MV-4-11 (cell line): ENCODE results near the gene PYGO2.

Experiments
- DNase-seq: peaks from one replicate; lab custom pipeline; 2025; lab: John Stamatoyannopoulos, UW

The PYGO2 gene

DNA sequence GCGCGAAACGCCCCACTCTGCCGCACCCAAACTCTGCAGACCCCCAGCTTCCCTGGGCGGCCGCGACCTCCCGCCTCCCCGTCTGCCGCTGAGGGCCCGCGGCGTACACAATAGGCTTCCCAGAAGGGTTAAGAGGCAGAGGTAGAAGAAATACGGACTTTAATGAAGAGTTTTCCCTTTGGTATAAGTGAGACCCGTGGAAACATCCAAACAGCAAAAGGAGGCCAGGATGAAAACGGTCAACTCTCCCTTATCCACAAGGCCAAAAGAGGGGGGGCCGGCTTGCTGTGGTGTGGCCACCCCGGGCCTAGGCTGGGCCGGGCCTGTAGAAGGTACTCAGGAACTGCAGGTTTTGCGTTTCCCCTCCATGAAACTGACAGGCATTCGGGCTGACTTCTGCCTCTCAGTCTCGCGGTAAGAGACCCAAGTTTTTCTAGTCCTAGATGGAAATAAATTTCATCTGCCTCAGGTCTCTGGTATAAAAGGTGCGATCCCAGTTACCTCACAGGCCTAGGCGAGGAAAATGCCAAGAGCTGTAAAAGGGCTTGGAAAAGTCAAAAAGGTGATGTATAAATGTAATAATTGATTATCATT, 671 bp upstream of the PYGO2 start:
- DNase-seq, result peak; percentile 32

DNA sequence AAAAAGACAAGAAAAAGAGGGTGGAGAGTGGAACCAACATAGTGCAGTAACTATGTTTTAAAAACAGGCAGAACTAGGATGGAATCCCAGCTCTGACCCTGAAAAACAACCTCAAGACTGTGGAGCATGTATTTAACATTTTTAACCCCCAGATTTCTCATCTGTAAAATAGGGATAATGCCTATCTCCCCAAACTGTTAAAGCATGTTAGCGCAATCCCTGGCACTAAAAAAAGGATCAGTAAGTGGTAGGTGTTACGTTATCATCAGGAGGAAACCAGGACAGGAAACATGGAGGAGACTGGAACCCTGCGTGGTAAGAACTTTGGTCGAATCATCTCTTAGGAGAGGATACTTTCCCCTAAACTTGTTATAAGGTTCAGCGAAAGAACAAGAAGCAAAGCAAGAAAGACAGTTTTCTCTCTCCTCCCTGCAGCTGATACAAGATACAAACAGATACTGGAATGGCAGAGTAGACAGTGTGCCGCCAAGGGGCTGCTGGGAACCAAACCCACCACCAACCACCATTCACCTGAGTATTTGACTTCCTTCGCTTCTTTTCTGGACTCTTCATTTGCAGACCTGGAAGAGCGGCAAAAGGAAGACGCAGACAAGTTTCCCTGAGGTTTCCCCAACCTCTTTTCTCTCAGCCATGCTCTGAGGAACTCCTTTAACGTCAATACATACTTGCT, 991 bp downstream of the PYGO2 start:
- no peak for DNase-seq

DNA sequence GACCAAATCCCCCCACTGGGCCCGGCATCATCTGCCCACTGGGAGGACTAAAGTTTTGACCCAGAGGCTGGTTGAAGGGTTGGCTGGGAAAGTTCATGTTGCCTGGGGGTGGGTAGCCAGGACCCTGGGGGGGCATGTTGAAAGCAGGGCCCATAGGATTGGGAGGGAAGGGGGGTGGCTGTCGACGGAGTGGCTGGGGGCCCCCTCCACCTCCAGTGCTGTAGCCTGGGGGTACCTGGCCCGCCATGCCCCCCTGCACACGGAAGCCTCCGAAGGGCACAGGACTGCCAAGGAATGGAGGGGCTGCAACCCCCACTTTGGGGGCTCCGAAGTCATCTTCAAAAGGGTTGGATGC, 2.2 kb downstream of the PYGO2 start:
- no peak for DNase-seq

DNA sequence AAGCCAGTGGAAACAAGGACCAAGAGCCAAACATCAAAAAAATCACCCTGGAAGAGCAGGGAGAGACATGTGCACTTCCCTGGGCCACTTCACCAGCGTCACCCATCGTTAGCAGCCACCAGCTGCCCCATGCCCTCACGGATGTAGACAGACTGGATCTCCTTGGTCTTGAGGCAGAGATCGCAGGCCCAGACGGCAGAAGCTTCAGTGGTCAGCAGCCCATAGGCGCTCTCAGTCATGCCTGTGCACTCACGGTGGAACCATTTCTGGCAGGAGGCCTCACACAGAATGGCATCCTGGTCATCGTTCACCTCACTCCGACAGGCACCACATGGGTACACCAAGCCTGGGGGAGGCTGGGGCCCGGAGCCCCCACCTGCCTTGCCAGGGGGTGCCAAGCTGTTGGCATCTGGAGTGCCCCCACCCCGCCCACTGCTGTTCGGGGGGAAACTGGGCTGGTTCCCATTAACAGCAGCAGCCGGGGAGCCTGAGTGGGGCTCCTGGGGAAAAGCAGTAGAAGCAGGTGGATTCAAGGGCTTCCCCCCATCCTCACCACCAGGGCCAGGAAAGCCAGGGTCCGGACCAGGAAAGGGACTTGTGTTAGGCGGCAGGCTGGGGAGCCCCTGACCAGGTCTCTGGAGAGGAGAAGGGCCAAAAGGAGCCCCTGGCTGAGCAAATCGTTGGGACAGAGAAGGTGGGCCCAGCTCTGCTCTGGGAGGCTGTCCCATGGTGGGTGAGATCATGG, 2.7 kb downstream of the PYGO2 start:
- DNase-seq, result no peak

DNA sequence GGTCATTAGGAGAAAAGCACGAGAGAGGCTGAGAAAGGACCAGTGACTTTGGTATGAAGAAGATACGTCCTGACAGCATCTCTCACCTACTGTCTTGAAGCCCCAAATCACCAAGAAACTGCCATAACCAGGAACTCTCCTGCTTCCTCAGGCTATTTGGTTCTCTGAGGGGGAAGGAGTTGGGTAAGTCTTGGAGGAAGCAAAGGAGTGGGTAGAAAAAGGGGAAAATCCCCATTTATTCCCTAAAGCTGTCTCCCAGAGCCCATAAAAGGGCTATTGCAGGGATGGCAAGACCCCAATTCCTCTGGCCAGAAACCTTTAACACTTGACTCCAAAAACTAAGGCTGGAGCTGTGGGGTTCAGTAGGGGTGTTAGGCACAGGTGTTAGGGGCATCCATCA, 3.5 kb downstream of the PYGO2 start:
- no peak for DNase-seq

DNA sequence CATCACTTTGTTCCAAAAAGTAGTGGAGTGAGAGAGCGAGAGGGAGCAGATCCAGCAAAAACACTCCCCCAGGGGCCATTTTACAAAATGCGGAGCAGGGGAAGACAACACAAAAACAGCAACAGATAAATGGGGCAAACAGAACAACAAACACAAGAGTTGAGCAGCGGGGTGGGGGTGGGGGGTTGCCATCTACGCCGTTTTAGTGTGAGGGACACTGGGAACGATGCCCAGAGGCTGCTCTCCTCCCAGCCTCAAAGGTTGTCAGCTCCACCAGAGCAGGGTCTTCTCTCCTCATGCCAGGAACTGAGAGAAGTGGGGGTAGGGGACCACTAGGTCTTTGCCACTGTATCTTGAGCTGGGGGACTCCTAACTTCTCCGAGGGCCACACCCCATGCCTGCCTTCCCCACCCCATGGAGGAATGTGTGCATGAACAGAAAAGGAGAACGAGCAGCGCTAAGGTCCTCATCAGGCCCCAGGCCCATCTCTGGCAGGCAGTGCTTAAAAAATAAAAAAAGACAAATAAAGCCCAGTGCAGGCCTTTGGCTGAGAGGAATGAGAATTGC, 4.4 kb downstream of the PYGO2 start:
- no peak for DNase-seq

DNA sequence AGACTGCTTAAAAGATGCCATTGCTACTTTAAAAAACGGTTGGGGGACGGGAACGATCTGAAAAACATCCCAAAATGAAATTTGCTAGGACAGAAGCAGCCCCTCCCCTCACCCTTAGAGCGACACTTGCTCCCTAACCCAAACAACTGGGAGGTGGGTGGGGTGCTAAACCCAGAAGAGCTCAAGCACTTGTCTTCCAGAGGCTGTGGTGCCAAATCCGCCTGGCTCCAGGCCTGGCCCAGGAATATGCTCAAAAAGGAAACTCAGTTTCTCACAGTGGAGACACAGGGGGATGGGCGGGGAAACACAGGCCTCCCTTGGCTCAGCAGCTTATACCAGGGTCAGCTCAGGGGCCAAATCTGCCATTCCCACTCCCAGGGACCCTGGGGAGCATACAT, 5.0 kb downstream of the PYGO2 start:
- no peak for DNase-seq

DNA sequence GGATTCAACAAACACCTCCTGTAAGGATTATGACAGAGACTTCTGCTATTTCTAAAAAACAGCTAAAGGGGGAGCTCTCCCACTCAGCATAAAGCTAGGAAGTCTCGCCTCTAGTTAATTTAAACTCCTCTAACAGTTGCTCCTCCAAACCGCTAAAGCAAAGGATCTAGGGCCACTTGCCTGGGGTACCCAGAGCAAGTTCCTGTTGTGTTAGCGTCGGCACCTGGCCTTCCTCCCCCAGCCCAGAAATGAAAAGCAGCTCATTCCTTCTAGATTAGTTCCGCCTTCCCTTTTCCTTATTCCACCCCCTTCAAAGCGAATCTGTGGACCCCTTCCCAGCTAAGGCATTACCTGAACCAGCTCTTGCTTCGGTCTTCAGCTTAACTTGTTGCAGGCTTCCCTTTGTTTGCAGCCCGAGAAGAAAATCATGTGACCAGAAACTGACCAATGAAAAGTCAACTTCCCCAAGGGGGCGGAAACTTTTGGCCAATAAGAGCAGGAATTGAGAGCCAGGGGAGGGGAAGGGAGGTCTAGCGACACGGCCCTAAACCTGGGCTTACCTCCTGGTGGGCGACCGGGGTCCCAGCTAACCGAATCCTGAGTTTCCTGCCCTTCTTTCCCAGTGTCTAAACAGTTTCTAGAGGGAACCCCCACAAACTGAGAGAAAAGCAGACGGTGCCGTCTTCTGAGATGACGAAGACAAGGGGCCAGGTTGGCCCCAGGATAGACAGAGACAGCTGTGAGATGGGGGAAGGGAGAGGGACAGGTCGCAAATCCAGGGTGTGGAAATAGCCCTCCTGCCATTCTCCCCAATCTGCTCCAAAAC, 5.7 kb downstream of the PYGO2 start, which contains the start of gene PBXIP1:
TSS of gene PBXIP1 (minus strand) at position 382 of the 826 bp plus-strand sequence. CDS start 2,378 bp downstream, outside the sequence.
- DNase-seq, result peak; percentile 90

DNA sequence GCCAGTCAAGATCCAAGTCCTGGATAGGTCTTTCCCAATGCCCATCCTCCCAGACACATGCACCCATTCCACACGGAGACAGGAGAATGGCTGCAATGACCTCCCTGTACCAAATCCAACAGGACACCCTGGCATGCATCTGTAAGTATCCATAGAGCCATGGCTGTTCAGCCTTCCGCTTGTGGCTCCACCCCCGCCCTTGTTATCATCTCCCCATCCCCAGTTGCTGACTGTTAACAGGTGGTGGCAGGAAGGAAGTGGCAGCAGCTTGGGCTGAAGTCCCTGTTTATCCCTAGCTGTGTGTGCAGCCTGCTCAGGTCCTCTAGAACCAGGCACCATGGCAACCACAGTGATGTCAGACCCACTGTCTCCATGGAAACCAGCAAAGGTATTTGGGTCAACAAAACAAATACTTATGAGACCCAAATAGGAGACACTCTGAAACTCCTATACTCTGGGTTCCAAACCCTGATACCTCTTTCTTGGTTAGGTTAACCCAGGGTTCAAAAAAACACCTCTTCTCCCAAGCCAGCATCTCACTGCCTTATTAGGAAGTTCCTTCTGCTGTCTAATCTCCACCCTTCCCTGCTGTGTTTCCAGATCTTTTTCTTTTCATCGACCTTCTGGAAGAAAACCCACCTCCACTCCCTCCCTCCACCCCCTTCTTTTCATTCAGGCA, 6.4 kb downstream of the PYGO2 start:
- no peak for DNase-seq

DNA sequence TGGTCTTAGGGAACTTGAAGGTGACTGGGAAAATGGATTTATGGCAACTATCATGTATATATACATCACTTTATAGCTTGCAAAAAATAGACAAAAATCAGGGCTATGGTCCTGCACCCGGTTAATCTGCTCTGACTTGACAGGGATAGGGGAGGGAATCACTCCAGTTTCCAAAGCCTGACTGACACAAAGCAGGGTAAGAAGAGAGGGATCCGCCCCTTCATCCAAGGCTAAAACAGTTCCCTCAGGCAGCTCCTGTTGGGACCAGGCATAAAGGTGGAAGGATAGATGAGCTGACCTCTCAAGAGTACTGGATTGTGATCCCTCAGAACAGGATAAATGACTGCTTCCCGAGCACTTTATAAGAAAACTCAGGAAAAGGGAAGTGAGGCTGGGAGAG, 7.0 kb downstream of the PYGO2 start:
- DNase-seq, result no peak

DNA sequence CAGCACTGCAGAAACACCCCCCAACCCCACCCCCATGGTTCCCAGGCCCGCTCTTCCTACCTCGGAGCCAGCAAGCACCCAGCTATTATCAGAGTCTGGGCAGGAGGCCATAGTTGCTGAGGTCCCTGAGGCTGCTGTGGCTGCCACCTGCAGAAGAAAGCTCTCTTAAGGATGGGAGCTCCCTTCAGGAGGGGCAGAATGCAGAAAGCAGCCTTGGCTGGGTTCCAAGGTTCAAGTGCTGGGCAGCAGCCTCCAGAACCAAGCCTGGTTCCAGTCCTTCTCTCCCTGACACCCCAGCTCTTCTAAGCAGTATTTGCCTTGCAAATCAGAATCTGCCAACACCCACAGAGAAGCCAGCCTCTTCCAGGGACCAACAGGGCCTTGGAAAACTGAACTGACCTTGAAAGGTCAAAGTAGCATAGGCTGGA, 8.0 kb downstream of the PYGO2 start:
- DNase-seq, result no peak

DNA sequence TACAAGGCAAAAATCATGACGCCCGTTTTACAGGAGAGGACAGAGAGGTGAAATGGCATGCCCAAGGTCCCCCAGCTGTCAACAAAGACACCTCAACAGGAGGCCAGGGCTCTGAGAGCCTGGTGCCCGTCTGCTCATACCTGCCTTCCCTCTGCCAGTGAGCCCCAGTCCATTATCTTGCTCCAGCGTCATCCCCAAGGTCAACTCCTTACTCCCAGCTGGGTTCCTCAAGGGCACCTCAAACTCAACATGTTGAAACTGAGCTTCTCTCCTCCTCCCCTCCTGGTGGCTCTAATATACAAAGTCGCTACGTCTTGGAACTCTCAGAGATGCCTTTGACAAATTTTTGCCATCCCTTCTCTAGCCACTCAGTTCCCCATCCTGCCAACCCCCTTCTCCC, 8.9 kb downstream of the PYGO2 start:
- no peak for DNase-seq

DNA sequence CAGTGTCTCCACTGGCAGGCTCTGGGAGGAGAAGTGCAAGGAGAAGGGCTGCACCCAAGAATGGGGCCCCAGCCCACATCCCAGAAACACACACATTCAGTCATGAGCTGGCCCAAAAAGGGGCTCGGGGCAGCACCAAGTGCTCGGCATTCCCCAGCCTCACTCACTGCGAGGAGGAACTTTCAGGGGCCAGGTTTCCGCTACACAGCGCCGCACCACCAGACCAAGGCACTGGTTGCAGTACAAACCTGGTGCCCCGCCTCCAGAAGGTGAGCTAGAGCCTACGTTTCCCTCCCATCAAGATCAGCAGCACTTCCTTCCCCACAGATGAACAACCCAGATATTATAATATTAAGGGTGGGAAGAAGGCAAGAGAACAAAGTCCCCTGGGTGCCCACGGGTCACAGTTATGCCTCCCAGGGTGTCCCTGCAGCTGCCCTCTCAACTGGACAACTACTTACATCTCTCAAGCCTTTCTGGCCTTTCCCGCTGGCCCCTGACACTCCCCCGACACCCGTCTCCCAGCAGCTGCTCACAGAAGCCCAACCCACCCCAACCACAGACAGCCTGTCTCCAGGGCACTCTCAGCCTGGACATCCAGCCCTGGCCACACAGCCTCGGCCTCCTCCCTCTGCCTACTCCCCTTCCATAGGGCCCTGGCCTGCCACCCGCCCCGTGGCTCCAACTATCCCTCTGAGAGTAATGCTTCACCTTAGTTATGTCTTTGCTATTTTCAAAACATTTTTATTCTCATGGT, 9.5 kb downstream of the PYGO2 start:
- no peak for DNase-seq

DNA sequence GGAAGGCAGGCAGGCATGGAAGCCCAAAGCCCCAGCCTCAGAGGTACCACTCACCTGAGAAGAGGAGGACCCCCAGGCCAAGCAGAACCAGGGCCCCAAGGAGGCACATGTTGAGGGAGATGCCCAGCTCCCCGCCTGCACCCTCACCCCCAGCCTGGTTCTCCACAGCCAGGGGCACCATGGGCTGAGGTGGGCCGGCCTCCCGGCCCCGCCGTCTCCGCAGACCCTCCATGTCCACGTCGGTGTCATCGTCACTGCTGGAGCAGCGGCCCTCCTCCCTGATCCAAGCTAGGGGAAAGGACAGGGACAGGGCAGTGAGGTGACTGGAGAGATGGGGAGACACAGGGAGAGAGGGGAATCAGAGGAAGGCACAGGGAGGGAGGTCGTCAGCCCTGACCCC, 13.5 kb downstream of the PYGO2 start:
- DNase-seq, result no peak

DNA sequence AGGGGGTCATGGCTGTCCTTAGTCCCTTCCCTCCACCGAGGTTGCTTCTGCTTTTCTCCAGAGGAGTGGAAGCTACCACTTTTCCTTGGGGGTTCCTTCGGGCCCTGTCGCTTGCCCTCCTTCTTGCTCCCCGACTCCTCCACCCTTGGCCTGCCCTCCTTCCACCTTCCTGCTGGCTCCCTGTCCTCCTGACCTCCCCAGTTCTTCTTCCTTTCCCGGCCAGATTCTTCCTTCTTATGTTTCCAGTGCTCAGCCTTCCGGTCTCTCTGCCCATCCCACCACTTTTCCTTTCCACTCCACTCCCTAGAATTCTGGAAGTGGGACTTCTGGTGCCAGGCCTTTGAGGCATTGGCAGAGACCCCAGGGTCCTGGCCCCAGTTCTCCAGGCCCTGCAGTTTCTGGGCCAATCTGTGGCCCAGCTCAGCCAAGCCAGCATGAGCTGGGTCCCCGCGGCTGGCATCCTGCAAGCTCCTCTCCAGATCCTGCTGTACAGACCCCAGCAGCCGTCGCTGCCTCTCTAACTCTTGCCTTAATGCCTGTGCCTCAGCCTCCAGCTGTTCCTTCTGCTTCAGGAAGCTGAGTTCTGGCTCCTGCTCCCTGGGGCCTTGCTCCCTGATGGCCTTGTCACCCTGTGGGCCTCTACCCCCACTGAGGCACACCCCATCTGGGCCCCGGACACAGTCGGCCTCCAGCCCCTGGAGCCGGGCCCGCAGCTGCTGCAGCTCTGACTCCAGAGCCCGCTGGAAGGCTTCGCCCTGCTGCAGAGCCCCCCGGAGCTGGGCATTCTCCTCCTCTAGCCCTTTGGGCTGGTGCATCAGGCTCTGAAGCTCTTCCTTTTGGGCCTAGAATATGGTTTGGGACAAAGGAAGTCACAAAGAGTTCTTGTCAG, 15.4 kb downstream of the PYGO2 start:
- DNase-seq, result no peak

DNA sequence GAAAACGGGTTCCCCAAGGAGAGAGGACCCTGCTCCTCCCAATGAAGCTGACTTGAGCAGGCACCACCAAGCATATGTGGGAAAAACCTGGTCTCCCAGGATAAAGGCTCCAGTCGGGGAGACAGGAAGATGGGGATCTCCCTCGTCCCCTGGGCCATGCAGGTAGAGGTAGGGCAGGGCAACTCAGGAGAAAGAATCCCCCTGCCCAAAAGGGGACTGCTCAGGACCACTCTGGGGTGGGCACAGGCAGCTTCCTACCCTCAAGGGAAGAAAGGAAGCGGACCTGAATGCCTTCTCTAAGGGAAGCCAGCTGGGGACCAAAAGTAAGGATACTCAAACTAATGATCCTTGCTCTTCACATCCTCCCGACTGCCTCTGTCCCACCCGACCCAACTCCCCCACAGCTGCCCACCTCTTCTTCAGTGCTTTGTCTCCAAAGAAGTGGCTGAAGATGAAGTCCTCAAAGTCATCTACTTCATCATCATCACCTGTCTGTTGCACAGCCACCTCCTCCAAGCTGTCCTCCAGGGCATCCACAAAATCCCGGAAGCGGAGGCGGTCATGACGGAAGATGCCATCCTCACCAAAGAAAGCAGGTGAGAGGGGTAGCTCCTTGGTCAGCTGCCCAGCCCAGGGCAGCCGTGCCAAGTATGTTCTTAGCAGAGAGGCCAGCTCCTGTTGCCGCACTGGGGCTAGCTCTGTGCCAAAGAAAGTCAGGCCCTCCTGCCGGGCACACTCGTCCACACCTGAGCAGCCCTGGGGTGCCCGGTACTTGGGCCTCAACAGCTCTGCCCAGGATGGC, 16.2 kb downstream of the PYGO2 start:
- no peak for DNase-seq

DNA sequence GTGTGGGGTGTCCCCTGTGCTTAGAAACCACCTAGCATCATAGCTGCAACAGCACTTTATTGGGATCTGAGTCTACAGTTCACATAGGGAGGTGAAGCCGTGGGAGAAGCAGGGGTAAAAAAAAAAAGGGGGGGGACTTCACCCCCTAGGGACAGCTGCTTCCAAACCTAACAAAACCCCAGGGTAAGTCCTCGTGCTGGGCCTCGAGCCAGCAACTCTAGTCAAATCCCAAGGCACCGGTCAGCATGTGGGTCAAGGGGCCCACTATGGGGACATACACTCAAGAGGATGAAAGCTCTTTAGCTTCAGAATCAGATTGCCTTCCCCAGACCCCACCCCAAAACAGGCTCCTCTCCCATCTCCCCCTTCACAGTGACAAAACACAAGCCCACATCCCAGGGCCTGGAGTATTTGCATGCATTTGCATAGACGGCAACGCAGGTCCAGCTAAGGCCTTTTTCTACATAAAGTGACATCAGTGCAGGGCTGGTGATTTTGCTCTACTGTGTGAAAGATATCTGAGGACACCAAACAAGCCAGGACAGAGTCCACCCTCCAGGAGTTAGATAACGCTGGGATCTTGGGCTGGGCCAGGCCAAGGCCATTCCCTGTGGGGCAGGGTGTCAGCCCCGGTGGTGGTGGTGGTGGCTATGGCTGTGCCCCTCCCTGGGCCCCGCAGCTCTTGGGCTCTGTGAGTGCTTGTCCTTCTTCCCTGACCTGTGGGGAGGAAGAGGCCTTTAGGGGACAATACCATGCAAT, 17.0 kb downstream of the PYGO2 start:
- no peak for DNase-seq
